GM21360 (cell line): ENCODE results near the gene SELENOP.

Source experiments
- ATAC-seq: cut with Tn5 transposase; IDR thresholded peaks from one replicate; pipeline ENCODE4 v1.9.1; 2021; ENCODE audit warnings: mild to moderate bottlenecking, moderate library complexity; ENCODE audit not compliant: unreplicated experiment

The SELENOP gene

DNA sequence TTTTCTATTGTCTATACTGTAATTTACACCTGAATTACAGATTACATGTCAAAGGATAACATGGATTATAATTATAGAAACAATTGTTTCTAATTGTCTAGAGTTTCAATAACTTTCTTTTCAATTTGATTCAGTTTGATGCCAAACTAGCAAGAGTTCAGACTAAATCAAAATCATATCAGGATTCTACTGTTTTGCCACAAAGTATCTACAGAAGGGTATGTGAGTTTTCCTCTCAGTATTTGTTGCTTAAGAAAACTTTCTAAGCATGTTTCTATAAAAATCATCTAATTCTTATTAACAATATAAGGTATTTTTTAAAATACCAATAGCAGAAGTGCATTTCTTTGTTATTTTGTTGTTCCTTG lies 12.5 kb downstream of the SELENOP start:
- ATAC-seq = no peak

DNA sequence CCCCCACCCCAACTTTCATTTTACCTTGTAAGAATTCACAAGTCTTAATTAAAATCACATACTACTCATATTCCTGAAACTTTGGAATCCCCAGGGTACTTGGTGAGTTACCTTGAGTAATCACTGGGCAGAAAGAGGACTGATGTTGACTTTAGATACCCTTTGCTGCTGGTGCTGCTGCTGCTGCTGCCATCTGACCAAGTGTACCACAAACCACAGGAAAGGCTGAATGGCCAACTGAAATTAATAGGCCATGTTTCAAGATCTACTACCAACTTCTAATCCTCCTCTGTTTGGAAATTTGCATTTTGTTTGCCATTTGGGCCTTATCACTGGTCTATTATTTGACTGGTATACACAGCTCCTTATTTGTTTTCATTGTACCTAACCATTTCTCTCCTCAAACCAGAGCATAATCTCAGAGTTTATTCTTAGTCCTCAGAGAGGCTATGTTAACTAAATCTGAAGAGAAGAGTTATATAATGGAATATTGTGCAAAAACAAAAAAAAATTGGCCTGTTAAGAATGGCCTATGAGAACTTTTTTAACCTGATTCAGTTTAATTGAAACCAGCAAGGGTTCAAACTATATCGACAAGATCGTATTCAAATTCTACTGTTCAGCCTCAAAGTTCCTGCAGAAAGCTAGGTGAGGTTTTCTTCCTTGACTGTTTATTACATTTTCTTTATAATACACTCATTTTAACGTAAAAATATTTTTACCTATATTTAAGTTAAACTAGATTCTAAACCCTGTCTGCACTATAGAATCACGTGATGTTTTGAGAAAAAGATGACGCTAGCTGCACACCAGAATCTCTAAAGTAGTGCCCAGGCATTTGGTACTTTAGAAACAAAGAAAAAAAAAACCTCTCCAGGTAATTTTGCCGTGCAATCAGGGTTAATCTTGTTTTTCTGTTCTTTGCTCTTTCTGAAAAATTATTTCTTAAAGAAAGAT lies 13.1 kb downstream of the SELENOP start:
- no peak for ATAC-seq

DNA sequence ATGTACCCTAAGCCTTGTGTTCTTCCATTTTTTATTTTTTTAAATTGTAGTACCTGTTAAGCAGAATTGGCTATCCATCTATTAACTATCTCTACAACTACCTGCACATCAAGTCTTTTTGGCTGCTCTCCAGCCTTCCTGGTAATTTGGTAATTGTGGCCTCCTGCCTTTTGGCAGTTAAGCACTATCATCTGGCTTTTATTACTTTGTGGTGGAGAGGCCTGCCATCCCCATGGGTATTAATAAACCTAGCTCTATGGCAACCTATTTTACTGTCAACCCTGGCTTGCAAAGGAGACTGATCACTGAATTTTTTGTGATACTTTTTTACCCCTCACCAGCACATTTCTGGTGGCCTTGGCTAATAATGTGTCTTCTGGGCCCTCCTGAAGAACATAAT lies 20.5 kb downstream of the SELENOP start:
- ATAC-seq = no peak

DNA sequence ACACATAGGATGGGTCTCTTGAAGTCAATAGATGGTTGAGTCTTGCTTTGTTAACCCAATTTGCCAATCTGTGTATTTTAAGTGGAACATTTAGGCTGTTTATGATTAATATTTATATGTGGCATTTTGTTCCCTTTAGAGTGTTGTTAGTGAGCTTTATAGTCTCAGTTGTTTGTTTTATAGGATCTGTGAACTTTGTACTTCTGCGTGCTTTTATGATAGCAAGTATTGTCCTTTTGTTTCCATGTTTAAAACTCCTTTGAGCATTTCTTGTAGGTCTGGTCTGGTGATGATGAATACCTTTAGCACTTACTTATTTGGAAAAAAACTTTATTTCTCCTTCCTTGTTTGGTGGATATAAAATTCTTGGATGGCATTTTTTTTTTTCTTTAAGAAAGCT lies 23.8 kb downstream of the SELENOP start:
- ATAC-seq = no peak

DNA sequence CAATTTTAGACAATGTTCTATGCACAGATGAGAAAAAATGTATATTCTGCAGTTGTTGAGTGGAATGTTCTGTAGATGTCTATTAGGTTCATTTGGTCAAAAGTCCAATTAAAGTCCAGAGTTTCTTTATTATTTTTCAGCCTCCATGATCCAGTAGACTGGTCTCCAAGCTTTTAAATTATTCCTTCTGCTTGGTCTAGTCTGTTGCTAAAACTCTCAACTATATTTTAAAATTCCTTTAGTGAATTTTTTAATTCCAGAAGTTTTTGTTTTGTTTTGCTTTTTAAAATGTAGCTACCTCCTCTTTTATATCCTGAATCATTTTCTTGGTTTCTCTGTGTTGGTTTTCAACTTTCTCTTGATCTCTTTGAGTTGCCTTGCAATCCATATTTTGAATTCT lies 24.6 kb downstream of the SELENOP start:
- ATAC-seq = no peak

DNA sequence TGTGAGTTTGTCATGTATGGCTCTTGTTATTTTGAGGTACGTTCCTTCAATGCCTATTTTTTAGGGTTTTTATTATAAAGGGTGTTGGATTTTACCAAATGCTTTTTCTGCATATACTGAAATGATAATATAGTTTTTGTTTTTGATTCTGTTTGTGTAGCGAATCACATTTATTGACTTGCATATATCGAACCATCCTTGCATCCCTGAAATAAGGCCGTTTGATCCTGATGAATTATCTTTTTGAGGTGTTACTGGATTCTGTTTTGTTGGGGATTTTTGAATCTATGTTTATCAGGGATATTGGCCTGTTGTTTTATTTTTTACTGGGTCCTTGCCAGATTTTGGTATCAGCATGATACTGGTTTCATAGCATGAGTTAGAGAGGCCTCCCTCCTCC lies 25.9 kb downstream of the SELENOP start:
- ATAC-seq = no peak

DNA sequence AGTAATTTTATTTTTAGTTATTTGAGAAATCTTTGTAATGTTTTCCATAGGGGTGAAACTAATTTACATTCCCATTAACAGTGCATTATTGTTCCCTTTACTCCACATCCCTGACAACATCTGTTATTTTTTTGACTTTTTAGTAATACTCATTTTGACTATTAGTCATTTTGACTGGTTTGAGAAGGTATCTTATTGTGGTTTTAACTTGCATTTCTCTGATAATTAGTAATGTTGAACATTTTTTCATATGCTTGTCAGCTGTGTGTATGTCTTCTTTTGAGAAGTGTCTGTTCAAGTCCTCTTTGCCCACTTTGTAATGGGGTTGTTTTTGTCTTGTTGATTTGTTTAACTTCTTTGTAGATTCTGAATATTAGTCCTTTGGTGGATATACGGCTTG lies 27.6 kb downstream of the SELENOP start:
- no peak for ATAC-seq

DNA sequence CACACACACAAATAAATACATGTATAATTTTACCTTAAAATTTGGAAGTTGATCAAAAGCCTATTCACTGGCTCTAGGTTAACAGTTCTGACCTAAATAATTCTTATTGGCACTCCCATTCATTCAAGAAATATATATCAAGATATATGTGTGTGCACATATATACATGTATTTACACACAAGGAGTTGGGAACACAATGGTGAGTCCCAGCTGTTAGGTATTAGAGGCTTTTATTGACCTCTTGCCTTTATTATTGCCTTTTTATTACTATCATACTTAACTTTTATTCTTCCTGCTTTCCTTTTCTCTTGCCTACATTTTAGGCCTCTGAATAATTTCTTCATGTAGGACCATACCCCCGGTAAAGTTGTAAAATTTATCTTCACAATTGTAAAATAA lies 30.1 kb downstream of the SELENOP start:
- ATAC-seq = no peak

DNA sequence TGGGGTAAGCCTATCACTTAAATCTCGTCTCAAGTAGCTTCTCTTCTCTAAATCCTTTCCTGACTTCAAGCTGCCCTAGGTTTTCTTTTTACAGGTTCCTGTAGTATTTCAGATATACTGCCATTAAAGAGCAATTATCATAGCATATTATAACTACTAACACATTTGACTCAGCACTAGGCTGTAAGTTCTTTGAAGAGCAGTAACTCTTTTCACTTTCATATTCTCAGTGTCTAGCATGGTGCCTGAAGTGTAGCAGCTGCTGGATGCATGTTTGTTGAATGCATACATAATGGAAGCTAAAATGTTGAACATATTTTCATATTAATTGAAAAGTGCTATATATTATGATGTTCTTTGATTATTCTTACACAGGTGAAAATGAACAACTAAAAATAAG lies 32.6 kb downstream of the SELENOP start:
- ATAC-seq = peak; percentile 94

DNA sequence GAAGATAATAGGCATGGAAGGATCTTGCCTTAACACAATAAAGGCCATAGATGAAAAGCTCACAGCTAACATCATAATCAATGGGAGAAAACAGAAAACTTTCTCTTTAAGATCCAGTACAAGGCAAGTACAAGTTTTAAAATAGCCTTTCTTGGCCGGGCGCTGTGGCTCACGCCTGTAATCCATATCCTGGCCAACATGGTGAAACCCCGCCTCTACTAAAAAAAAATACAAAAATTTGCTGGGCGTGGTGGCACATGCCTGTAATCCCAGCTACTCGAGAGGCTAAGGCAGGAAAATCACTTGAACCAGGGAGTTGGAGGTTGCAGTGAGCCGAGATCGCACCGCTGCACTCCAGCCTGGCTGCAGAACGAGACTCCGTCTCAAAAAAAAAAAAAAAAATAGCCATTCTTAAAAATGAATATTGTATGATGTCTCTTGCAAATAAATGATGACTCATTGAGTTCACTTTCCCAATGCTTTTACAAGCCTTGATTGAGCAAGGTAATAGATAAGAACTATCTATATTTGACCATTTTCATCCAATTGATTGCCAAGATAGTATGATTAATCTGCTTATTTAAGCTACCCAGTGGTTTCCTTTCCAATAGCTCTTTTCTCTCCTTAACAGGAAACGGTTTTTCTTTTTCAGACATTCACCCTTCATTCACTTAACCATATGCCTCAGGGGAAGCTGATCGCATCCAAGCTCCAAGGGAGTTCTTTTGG lies 39.3 kb downstream of the SELENOP start:
- no peak for ATAC-seq

DNA sequence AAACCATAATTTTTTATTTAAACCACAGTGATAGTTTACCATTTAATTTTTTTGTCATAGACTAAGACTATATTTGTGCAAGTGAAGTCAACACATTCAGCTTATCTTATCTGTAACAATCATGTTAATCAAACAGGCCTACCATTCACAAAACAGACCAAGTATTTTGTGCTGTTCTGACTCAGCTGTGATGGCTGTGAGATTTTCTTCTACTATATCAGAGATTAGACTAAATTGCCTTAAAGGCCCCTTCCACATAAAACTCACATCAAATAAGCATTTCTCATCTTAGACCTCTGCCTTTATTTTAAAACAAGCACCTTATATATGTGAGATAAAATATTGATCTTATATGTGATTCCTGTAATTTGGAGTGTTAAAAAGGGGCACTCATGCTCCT lies 41.7 kb downstream of the SELENOP start:
- no peak for ATAC-seq

DNA sequence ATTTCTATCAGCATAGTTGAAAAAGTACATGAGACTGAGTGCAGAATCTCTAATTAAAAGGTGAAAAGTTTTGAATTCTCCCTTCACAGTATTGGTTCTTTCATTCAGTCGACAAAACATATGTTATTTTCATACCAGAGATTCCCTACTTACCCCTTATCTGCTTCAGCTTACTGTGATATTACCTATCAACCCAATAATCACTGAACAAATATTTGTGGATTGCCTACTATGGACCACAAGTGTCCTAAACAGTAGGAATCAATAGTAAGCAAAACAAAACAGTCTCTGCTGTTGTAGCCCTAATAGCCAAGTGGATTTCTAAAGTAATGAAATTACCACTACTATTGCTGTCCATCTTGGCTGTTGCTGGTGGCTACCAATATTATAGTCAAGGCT lies 43.6 kb downstream of the SELENOP start:
- no peak for ATAC-seq

DNA sequence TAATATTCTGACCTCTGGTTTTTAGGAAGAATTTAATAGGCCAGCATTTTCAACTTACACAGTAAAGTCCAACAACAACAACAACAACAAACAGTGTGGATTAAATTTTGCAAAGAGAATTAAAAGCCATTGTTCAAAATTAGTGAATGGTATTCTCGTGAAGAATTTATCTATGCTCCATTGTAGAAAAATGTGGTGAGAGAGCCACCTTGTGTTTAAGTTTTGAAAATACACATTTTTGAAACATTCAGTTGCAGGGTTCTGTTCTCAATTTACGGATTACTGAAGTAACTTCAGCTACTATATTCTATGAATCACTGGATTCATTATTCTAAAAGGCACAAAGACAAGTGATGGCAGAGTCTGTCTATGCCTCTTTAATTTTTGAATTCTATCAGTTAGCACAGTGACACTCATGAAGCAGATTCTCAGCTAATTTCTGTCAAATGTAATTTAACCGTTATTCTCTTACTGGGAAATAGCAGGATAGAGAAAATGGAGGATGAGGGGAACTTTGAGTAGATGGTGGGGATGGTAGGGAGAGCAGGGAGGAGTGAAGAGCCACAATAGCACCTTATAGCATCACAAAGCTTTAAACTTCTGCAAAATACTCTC lies 44.1 kb downstream of the SELENOP start:
- ATAC-seq = peak; percentile 64

DNA sequence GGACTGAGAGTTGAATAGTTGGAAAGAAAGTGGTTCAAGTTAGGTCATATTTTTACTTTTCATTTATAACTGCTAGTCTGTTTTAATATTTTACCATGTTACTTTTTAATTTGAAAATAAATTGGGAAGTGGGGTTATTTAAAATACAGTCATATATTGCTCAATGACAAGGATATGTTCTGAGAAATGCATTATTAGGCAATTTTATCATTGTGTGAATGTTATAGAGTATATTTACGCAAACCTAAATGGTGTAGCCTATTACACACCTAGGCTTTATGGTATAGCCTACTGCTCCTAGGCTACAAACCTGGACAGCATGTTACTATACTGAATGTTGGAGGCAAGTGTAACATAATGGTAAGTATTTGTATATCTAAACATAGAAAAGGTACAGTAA lies 49.9 kb downstream of the SELENOP start:
- ATAC-seq = no peak

DNA sequence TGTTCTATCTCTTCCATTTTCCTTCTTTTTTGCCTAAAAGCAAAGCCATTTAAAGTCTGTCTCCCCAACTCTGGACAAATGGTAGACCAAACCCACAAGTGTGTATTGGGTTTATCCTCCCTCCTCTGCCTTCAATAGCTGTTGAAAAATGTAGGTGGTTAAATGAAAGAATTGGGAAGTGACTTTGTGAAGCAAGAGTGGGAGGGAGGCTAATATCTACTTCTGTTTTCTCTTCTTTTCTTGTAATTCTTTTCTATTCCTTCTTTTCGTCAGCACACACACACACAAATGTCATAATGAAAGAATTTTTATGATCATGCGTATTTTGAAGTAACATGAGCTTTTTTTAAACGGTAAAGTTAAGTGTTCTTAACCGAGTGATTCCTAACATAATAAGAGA lies 51.3 kb downstream of the SELENOP start:
- ATAC-seq = no peak

DNA sequence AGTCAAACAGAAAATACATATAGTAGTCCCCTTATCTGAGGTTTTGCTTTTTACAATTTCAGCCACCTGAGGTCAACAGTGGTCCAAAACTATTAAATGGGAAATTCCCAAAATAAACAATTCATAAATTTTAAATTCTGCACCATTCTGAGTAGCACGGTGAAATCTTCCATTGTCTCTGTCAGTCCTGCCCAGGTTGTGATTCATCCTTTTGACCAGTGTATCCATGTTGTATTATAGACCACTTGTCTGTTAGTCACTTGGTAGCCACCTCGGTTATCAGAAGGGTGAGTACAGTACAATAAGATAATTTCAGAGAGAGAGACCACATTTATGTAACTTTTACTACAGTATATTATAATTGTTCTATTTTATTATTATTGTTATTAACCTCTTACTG lies 52.2 kb downstream of the SELENOP start:
- ATAC-seq = no peak

DNA sequence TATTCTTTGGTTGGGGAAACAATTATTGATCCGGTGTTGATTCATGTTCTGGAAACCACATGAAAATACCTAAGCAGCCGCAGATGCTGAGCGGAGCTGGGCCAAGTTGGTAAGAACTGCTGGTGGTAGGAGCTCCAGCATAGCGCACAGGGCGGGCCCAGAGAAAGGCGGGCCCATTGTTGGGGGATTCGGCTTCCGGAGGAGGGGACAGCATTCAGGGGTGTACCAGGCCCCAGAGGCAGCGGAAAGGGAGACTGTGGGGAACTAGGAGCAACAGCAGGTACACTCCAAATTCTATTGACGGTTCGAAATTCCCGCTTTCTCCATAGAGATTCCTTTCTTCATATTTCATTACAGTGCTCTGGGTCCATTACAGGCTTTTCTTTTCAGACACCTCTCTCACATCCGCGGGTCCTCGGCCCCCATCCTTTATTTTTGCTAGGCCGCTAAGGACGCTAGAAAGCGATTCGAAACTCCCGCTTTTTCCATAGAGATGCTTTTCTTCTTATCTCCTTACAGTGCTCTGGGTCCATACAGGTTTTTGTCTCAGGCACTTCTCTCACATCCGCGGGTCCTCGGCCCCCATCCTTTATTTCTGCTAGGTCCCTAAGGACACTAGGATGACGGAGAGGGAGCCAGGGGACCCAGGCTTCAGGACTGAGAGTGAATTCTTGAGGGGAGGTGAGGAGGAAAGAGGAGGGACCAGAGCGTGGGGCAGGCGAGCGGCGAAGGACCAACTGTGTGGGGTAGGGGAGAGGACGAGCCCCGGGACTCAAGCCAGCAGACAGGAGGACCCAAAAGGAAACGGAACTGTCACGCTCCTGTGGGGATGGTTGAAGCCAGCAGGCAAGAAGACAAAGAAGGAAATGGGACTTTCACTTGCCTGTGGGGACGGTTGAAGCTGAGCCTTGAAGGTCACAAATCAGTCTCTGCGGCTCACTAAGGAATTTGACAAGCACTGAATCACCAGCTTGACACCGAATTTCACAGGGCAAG lies 54.8 kb downstream of the SELENOP start, which contains the start of gene CCDC152:
Gene CCDC152, plus strand, starts transcription at position 213 of the 996 bp plus-strand sequence. CDS start 2,304 bp downstream, outside the sequence.
- peak; percentile 95 for ATAC-seq

DNA sequence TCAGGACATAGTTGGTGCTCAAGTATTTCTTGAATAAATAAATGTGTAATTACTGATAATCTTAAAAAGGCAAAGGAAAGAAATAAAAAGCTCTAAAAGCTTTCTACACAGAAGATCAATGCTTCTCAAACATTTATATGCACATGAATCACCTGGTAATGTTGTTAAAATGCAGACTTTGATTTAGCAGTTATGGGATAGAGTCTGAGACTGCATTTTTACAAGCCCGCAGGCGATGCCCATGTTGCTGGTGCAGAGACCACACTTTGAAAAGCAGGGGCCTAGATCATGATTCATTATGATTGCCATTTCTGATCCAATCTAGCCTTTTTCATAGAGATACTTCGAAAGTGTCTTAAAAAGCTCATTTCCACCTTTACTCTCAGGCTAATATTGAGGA lies 58.6 kb downstream of the SELENOP start:
- no peak for ATAC-seq

DNA sequence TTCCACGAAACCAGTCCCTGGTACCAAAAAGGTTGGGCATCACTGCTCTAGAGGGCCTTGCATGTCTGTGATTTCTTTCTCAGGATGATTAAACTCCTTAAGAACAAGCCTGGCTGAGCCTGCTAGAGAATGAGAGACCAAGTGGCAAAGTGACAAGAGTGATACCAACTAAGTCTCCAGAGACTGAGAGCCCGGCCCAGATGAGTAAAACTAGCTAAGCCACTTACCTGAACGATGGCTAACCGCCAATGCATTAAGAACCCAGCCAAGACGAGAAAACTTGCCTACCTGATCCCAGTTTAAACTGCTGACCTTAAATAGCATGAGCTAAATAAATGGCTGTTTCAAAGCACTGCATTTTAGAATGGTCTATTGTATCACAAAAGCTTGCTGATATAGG lies 60.6 kb downstream of the SELENOP start:
- ATAC-seq = no peak

DNA sequence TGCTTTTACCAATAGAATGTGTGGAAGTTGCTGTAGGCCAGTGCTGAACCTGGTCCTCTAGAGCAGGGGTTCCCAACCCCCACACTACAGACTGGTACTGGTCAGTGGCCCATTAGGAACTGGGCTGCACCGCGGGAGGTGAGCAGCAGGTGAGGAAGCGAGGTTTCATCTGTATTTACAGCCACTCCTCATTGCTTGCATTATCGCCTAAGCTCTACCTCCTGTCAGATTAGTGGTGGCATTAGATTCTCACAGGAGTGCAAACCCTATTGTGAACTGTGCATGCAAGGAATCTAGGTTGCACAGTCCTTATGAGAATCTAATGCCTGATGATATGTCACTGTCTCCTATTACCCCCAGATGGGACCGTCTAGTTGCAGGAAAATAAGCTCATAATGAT lies 61.2 kb downstream of the SELENOP start:
- ATAC-seq = no peak
